ENCODE results near the gene CORIN. TPM values are rescaled to one million over a fixed set of nuclear protein-coding genes. Genes with fewer than 3 reads are reported as not detected.

The CORIN gene
- total RNA-seq, 1 experiment from 2014 or later = 3.5 TPM

DNA sequence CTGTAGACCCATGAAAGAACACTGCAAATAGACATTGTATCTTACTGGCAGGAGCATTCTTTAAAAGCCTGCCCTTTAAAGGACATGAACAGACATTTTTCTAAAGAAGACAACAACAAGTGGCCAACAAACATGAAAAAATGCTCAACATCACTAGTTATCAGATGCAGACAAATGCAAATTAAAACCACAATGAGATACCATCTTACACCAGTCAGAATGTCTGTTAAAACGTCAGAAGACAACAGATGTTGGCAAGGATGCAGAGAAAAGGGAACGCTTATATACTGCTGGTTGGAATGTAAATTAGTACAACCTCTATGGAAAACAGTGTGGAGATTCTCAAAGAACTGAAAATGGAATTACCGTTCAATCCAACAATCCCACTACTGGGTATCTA, 275.6 kb downstream of the CORIN start:
- Histone ChIP-seq H3K79me2 (ENCODE audit: insufficient read depth, low read length) (no peaks in the 10 kb centered on the region), H3K27ac (ENCODE audit: low read depth, low read length) (no peak overlapping the region), H3K27me3 (ENCODE audit: insufficient read depth, low read length) (no peaks in the 10 kb centered on the region), H3K9me3 (ENCODE audit: control insufficient read depth in 1 of 2, insufficient read depth in 1 of 2, low read depth in 1 of 2, low read length in 2 of 2) (no peaks in the 10 kb centered on the region), H4K20me1 (ENCODE audit: insufficient read depth) (no peaks in the 10 kb centered on the region), H3K9me2 (ENCODE audit: insufficient read depth) (no peaks in the 10 kb centered on the region), H3K9ac (ENCODE audit: low read length) (no peak overlapping the region), H3K4me3 (replicated peaks in 1 of 2; ENCODE audit: low read depth in 1 of 2, low read length in 2 of 2) (no peak overlapping the region), H3K4me2 (ENCODE audit: low read length) (no peak overlapping the region), H2AFZ (ENCODE audit: low read depth, low read length, poor library complexity, severe bottlenecking) (no peak overlapping the region), H3K36me3 (ENCODE audit: control insufficient read depth in 1 of 2, insufficient read depth in 2 of 2, low read length in 2 of 2) (no peaks in the 10 kb centered on the region), H3K4me1 (ENCODE audit: control insufficient read depth in 1 of 2, insufficient read depth in 2 of 2, low read length in 2 of 2) (peaks cover 18 to 22% of the 10 kb centered on the region in 2 experiments)
- ChIA-PET POLR2A (no interaction called here), RAD21 (ENCODE audit: low non-redundant PET in 1 of 2, low total read pairs in 2 of 2, uncharacterized antibody in 2 of 2, unreplicated experiment in 2 of 2) (no interaction called here), CTCF (interaction anchor here (1.1 kb wide), 1 partner anchor 68 kb away, joined by 3 read pairs; no protein-coding TSS in a partner anchor)
- no peak for TF ChIP-seq POLR2A (IDR thresholded peaks at IDR 0.05; ENCODE audit: borderline replicate concordance, extremely low read depth, insufficient read depth, insufficient read length)
- TF ChIP-seq, protein P1, sequence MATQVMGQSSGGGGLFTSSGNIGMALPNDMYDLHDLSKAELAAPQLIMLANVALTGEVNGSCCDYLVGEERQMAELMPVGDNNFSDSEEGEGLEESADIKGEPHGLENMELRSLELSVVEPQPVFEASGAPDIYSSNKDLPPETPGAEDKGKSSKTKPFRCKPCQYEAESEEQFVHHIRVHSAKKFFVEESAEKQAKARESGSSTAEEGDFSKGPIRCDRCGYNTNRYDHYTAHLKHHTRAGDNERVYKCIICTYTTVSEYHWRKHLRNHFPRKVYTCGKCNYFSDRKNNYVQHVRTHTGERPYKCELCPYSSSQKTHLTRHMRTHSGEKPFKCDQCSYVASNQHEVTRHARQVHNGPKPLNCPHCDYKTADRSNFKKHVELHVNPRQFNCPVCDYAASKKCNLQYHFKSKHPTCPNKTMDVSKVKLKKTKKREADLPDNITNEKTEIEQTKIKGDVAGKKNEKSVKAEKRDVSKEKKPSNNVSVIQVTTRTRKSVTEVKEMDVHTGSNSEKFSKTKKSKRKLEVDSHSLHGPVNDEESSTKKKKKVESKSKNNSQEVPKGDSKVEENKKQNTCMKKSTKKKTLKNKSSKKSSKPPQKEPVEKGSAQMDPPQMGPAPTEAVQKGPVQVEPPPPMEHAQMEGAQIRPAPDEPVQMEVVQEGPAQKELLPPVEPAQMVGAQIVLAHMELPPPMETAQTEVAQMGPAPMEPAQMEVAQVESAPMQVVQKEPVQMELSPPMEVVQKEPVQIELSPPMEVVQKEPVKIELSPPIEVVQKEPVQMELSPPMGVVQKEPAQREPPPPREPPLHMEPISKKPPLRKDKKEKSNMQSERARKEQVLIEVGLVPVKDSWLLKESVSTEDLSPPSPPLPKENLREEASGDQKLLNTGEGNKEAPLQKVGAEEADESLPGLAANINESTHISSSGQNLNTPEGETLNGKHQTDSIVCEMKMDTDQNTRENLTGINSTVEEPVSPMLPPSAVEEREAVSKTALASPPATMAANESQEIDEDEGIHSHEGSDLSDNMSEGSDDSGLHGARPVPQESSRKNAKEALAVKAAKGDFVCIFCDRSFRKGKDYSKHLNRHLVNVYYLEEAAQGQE (IDR thresholded peaks at IDR 0.05; ENCODE audit: low read depth) = no peak
- TF ChIP-seq, protein P2, sequence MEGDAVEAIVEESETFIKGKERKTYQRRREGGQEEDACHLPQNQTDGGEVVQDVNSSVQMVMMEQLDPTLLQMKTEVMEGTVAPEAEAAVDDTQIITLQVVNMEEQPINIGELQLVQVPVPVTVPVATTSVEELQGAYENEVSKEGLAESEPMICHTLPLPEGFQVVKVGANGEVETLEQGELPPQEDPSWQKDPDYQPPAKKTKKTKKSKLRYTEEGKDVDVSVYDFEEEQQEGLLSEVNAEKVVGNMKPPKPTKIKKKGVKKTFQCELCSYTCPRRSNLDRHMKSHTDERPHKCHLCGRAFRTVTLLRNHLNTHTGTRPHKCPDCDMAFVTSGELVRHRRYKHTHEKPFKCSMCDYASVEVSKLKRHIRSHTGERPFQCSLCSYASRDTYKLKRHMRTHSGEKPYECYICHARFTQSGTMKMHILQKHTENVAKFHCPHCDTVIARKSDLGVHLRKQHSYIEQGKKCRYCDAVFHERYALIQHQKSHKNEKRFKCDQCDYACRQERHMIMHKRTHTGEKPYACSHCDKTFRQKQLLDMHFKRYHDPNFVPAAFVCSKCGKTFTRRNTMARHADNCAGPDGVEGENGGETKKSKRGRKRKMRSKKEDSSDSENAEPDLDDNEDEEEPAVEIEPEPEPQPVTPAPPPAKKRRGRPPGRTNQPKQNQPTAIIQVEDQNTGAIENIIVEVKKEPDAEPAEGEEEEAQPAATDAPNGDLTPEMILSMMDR (IDR thresholded peaks at IDR 0.05 in 2 of 3, conservative IDR thresholded peaks at IDR 0.05 in 1 of 3; ENCODE audit: borderline replicate concordance in 1 of 3, insufficient read depth in 1 of 3, low read depth in 2 of 3, low read length in 2 of 3) = no peak
- TF ChIP-seq SP1 (IDR thresholded peaks at IDR 0.05; ENCODE audit: low read depth) = no peak
- no peak for TF ChIP-seq FOSL1 (IDR thresholded peaks at IDR 0.05; ENCODE audit: low read depth)
- no peak for TF ChIP-seq ZNF274 (IDR thresholded peaks at IDR 0.05; ENCODE audit: low read depth, low read length)
- no peak for TF ChIP-seq SIN3A (IDR thresholded peaks at IDR 0.05; ENCODE audit: low read depth)
- TF ChIP-seq TCF7L2 (IDR thresholded peaks at IDR 0.05; ENCODE audit: borderline replicate concordance, extremely low read depth, insufficient read depth, insufficient read length) = no peak
- TF ChIP-seq POLR2AphosphoS5 (IDR thresholded peaks at IDR 0.05; ENCODE audit: low read depth, low read length) = no peak
- TF ChIP-seq CEBPB (IDR thresholded peaks at IDR 0.05; ENCODE audit: low read depth) = no peak
- TF ChIP-seq JUND (IDR thresholded peaks at IDR 0.05) = no peak
- TF ChIP-seq, protein P3, sequence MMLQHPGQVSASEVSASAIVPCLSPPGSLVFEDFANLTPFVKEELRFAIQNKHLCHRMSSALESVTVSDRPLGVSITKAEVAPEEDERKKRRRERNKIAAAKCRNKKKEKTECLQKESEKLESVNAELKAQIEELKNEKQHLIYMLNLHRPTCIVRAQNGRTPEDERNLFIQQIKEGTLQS (IDR thresholded peaks at IDR 0.05) = no peak
- no peak for TF ChIP-seq EZH2 (IDR thresholded peaks at IDR 0.05)
- TF ChIP-seq SRF (IDR thresholded peaks at IDR 0.05; ENCODE audit: low read depth) = no peak
- TF ChIP-seq CBX3 (IDR thresholded peaks at IDR 0.05; ENCODE audit: low read depth) = no peak
- no peak for TF ChIP-seq RAD21 (IDR thresholded peaks at IDR 0.05; ENCODE audit: low read depth)
- TF ChIP-seq EZH2phosphoT487 (IDR thresholded peaks at IDR 0.05; ENCODE audit: borderline replicate concordance) = no peak
- no peak for TF ChIP-seq ZFX (IDR thresholded peaks at IDR 0.05)
- ATAC-seq (no peak), DNase-seq (ENCODE audit: low read depth, low spot score) (no peak)
- no TSS peak for BruUV-seq (replicated peaks)
- intact Hi-C loops (cut with micrococcal nuclease) = loop anchor here (10.0 kb wide), 1 partner anchor 523 kb away; no protein-coding TSS in a partner anchor

Measured in HCT116 (cell line).